ENCODE results near the gene FRMPD1.

- TF ChIP-seq SMC3 (IDR thresholded peaks at IDR 0.05) (no peak), CHD4 (IDR thresholded peaks at IDR 0.05; ENCODE audit: borderline replicate concordance) (no peak), TP53 (CRISPR knock-in tag; IDR thresholded peaks at IDR 0.05) (no peak), ELK1 (IDR thresholded peaks at IDR 0.05; ENCODE audit: low read depth, low read length) (no peak)
Observed at GRCh38 chr9:37682951-37683350, 32.2 kb downstream of the FRMPD1 start.
